Neural cell (in vitro differentiated cells): Measurements from ENCODE around the gene FOCAD. TPM values are rescaled to one million over a fixed set of nuclear protein-coding genes. Genes with fewer than 3 reads are reported as not detected.

Experiments
- H2AFZ ChIP-seq: fragments of 200-600, 300-800 bp; sonication (generic), shearing (Covaris generic); 2 replicates; pipeline ENCODE4 v1.6.0; 2014; ENCODE audit warnings: low read depth, mild to moderate bottlenecking, antibody characterized with exemption, low read length, moderate library complexity
- H3F3A ChIP-seq: fragments of 200-600 bp; shearing (Covaris generic); 2 replicates; pipeline ENCODE4 v1.6.1; 2016; ENCODE audit warnings: mild to moderate bottlenecking, moderate library complexity, mixed read lengths, antibody characterized with exemption, low read length; ENCODE audit not compliant: insufficient read depth, poor library complexity, severe bottlenecking
- H3K27ac ChIP-seq: fragments of 200-600, 300-800 bp; sonication (generic), shearing (Covaris generic); 2 replicates; pipeline ENCODE4 v1.5.1; 2014; ENCODE audit warnings: mild to moderate bottlenecking, low read length, moderate library complexity
- H3K27me3 ChIP-seq: fragments of 300-800, 200-600 bp; sonication (generic), shearing (Covaris generic); 2 replicates; pipeline ENCODE4 v1.6.0; 2014; ENCODE audit warnings: mild to moderate bottlenecking, low read depth, low read length, moderate library complexity; ENCODE audit not compliant: insufficient read depth
- H3K36me3 ChIP-seq: fragments of 300-800, 200-600 bp; sonication (generic), shearing (Covaris generic); 2 replicates; pipeline ENCODE4 v1.5.1; 2014; ENCODE audit warnings: mild to moderate bottlenecking, antibody characterized with exemption, low read length, moderate library complexity; ENCODE audit not compliant: insufficient read depth
- H3K4me2 ChIP-seq: fragments of 300-800, 200-600 bp; sonication (generic), shearing (Covaris generic); 2 replicates; pipeline ENCODE4 v1.6.0; 2014; ENCODE audit warnings: mild to moderate bottlenecking, low read length
- H3K4me3 ChIP-seq: fragments of 300-800, 200-600 bp; sonication (generic), shearing (Covaris generic); 2 replicates; pipeline ENCODE4 v1.5.1; 2014; ENCODE audit warnings: mild to moderate bottlenecking, low read length, moderate library complexity
- H3K79me2 ChIP-seq: fragments of 200-600 bp; shearing (Covaris generic); replicated peaks from 2 replicates; pipeline ENCODE4 v1.6.0; 2014; ENCODE audit warnings: mild to moderate bottlenecking, low read length, moderate library complexity; ENCODE audit not compliant: insufficient read depth
- H3K9ac ChIP-seq: fragments of 300-800, 200-600 bp; sonication (generic), shearing (Covaris generic); 2 replicates; pipeline ENCODE4 v1.6.1; 2016; ENCODE audit warnings: mild to moderate bottlenecking, low read length, mixed read lengths
- H3K9me2 ChIP-seq: fragments of 200-600 bp; shearing (Covaris generic); 2 replicates; pipeline ENCODE4 v1.6.1; 2016; ENCODE audit warnings: mild to moderate bottlenecking, low read length, mixed read lengths; ENCODE audit not compliant: insufficient read depth
- H3K9me3 ChIP-seq: fragments of 200-600, 300-800 bp; sonication (generic), shearing (Covaris generic); 2 replicates; pipeline ENCODE4 v1.6.1; 2016; ENCODE audit warnings: mild to moderate bottlenecking, mixed run types, low read length, moderate library complexity, mixed read lengths
- H4K20me1 ChIP-seq: fragments of 200-600 bp; shearing (Covaris generic); 2 replicates; pipeline ENCODE4 v1.6.1; 2016; ENCODE audit warnings: mild to moderate bottlenecking, mixed run types; ENCODE audit not compliant: insufficient read depth
- CTCF ChIP-seq: fragments of 450-650 bp; IDR thresholded peaks from 2 replicates; pipeline ENCODE4 v1.5.1; 2014; ENCODE audit warnings: antibody characterized with exemption, mild to moderate bottlenecking, moderate library complexity; ENCODE audit not compliant: poor library complexity, severe bottlenecking
- EP300 ChIP-seq: fragments of 450-650 bp; conservative IDR thresholded peaks from 2 replicates; pipeline ENCODE4 v1.6.1; 2014; ENCODE audit warnings: antibody characterized with exemption, mild to moderate bottlenecking, moderate library complexity; ENCODE audit not compliant: poor library complexity, severe bottlenecking
- EZH2 ChIP-seq: fragments of 200-600, 300-800 bp; shearing (Covaris generic), sonication (generic); IDR thresholded peaks from 2 replicates; pipeline ENCODE4 v1.6.1; 2014; ENCODE audit warnings: antibody characterized with exemption, low read length, borderline replicate concordance, mild to moderate bottlenecking; ENCODE audit not compliant: insufficient read depth, poor library complexity, severe bottlenecking
- MXI1 ChIP-seq: fragments of 450-650 bp; conservative IDR thresholded peaks from 2 replicates; pipeline ENCODE4 v1.6.1; 2014; ENCODE audit warnings: antibody characterized with exemption, mild to moderate bottlenecking; ENCODE audit not compliant: poor library complexity, severe bottlenecking
- POLR2AphosphoS5 ChIP-seq: IDR thresholded peaks from 2 replicates; pipeline ENCODE4 v1.6.1; 2012
- RAD21 ChIP-seq: fragments of 450-650 bp; conservative IDR thresholded peaks from 2 replicates; pipeline ENCODE4 v1.6.1; 2014; ENCODE audit warnings: antibody characterized with exemption, mild to moderate bottlenecking, moderate library complexity
- REST ChIP-seq: IDR thresholded peaks from 2 replicates; pipeline ENCODE4 v1.6.1; 2012; ENCODE audit warnings: borderline replicate concordance
- SMC3 ChIP-seq: fragments of 450-650 bp; conservative IDR thresholded peaks from 2 replicates; pipeline ENCODE4 v1.6.1; 2014; ENCODE audit warnings: antibody characterized with exemption, mild to moderate bottlenecking, moderate library complexity; ENCODE audit not compliant: poor library complexity
- TAF1 ChIP-seq: IDR thresholded peaks from 2 replicates; pipeline ENCODE4 v1.6.1; 2012; ENCODE audit warnings: low read depth
- polyA plus RNA-seq: library from polyadenylated mRNA; depleted of rRNA; stranded (reverse); fragments of >200 nt; gene quantifications from 2 replicates; pipeline ENCODE4 v1.2.3, GENCODE V29; 2014

The FOCAD gene
- polyA plus RNA-seq, 1 donor from 2014 or later: 23.5 TPM

- Histone ChIP-seq H3K27ac (no peak overlapping the region), H3K79me2 (no peaks in the 10 kb centered on the region), H2AFZ (no peak overlapping the region), H4K20me1 (no peaks in the 10 kb centered on the region), H3K4me2 (no peak overlapping the region), H3K36me3 (no peaks in the 10 kb centered on the region), H3K9me2 (no peaks in the 10 kb centered on the region), H3K4me3 (no peak overlapping the region), H3K9ac (no peak overlapping the region), H3K9me3 (no peaks in the 10 kb centered on the region), H3K27me3 (no peaks in the 10 kb centered on the region), H3F3A (no peaks in the 10 kb centered on the region)
- TF ChIP-seq REST (no peak), MXI1 (no peak), EP300 (no peak), POLR2AphosphoS5 (no peak), SMC3 (no peak), RAD21 (no peak), CTCF (no peak), TAF1 (no peak), EZH2 (no peak)
Measured at GRCh38 chr9:20771729-20772128, 87.7 kb downstream of the FOCAD start.

- no peaks in the 10 kb centered on the region for H3K36me3 ChIP-seq
- H3K27me3 ChIP-seq: no peaks in the 10 kb centered on the region
- H2AFZ ChIP-seq: no peak overlapping the region
- no peak overlapping the region for H3K4me3 ChIP-seq
- TF ChIP-seq CTCF (no peak), EP300 (no peak), EZH2 (no peak), REST (no peak), POLR2AphosphoS5 (no peak)
- H3K9me3 ChIP-seq: no peaks in the 10 kb centered on the region
- H4K20me1 ChIP-seq: no peaks in the 10 kb centered on the region
- no peaks in the 10 kb centered on the region for H3F3A ChIP-seq
- no peak overlapping the region for H3K4me2 ChIP-seq
- no peaks in the 10 kb centered on the region for H3K79me2 ChIP-seq
- no peak overlapping the region for H3K27ac ChIP-seq
- H3K9ac ChIP-seq: no peak overlapping the region
- H3K9me2 ChIP-seq: no peaks in the 10 kb centered on the region
Measured at GRCh38 chr9:20775683-20776082, 91.6 kb downstream of the FOCAD start.
